HG02623 (cell line): Measurements from ENCODE around the gene KTN1.
A peak's percentile ranks its signal among the peaks of the same experiment; 100 is the strongest.

Experiments
- ATAC-seq: cut with Tn5 transposase; IDR thresholded peaks from one replicate; pipeline ENCODE4 v1.9.1; 2021; ENCODE audit warnings: moderate library complexity; ENCODE audit not compliant: unreplicated experiment

KTN1 gene

GRCh38 chr14:55671641-55672040 is 91.6 kb downstream of the KTN1 start:
- ATAC-seq, result no peak

- ATAC-seq, result no peak
These were observed 93.0 kb downstream of the KTN1 start for GRCh38 chr14:55673048-55673447.

- ATAC-seq, result no peak
These were observed 101.1 kb downstream of the KTN1 start for GRCh38 chr14:55681096-55681495.

DNA sequence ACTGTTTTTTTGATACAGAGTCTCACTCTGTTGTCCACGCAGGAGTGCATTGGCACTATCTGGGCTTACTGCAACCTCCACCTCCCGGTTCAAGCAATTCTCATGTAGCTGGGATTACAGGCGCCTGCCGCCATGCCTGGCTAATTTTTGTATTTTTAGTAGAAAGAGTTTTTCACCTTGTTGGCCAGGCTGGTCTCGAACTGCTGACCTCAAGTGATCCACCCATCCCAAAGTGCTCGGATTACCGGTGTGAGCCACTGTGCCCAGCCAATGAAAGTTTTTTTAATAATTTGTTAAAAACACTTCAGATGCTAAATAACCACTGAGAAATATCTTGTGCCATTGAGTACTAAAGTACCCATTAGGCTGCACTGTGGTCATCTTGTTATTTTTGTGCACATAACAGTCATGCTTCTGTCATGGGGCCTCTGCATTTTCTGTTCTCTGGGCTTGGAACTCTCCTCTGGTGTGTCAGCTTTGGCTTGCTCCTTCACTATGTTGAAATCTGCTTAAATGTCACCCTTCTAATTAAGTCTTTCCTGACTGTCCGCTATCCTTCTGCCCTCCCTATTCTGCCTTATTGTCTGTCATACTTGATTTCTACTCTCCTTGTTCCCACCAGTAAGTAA is 105.1 kb downstream of the KTN1 start:
- ATAC-seq, result no peak

- no peak for ATAC-seq
These were observed 106.7 kb downstream of the KTN1 start for GRCh38 chr14:55686713-55687112.

DNA sequence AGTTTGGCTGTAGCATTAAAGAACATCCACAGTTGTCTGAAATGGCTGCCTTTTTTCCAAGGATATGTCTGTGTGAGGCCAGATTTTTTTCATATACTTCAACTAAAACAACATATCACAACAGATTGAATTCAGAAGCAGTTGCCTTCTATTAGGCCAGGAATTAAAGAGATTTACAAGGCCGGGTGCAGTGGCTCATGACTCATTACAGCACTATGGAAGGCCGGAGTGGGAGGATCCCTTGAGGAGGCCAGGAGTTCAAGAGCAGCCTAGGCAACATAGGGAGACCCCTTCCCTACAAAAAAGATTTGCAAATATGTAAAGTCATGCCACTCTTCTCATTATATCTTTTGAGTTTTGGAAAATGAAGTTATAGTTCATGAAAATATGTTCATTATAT is 108.6 kb downstream of the KTN1 start:
- ATAC-seq, result no peak

GRCh38 chr14:55689981-55690871 is 110.2 kb downstream of the KTN1 start:
- ATAC-seq, result no peak

GRCh38 chr14:55691659-55692058 is 111.7 kb downstream of the KTN1 start:
- ATAC-seq, result peak; percentile 44

GRCh38 chr14:55693904-55694303 is 113.9 kb downstream of the KTN1 start:
- ATAC-seq, result no peak

DNA sequence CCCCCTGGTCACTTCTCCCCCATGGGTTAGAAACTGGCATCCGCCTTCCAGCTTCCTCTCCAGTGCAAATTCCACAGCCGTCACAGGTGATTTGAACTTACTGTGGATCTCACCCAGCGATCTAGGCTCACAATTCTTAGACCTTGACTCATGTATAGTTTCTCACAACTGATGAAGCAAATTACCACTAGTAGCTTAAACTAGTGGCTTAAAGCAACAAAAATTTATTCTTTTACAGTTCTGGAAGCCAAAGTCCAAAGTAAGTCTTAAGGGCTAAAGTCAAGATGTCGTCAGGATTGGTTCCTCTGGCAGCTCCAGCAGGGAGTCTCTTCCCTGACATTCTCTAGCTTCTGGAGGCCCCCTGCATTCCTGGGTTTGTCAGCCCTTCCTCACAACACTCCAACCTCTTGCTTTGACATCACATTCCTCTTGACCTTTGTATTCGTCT is 117.4 kb downstream of the KTN1 start:
- ATAC-seq, result no peak

DNA sequence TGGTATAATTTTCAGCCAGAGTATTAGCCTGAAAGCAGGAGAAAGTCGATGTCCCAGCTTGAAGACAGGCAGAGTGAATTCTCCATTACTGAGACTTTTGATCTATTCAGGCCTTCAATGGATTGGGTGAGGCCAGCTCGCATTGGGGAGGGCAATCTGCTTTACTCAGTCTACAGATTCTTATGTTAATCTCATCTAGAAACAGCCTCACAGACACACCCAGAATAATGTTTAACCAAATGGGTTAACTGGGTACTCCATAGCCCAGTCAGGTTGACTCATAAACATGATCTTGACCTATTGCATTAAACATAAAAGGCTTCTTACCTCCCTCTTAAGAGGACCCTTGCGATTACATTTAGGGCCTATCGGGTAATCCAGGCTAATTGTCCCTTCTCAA is 118.0 kb downstream of the KTN1 start:
- no peak for ATAC-seq

DNA sequence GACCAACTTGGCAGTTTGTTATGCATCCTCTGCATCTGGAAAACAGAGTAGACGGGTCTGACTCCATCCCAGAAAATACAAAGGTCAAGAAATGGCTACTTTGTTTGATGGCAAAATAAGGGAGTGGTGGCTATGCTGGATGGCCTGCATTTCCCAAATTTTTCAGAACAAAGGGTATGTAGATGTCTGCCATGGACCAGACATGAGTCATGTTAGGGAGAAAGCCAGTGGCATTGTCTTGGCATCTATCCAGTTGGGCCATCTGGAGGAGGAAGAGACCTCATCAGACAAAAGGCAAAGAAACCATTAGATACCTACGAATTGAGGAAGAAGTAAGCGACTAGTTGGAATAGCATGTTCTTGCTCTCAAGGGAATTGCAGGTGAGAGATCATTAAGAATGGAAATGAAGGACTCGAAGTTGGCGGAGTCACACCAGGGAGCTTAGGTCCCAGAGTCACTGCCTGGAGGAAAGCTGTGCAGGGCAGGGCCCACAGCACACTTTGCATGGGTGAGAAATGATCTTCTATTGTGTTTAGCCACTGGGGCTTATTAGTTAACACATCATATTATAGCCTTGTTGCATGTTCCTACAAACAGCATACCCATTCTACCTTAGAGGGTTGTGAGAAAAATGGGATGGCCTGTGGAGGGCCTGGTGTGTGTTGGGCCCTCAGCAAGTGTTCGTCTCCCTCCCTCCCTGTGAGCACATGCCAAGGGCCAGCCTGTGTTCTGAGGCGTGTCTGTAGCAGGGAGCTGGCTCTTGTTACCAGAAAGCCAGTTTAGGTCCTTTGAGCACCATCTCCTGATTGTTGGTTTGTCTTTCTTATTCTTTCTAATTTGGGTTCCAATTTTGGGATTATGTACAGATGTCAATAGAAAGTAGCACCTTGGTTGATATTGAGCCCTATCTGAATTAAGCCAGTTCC is 119.4 kb downstream of the KTN1 start:
- no peak for ATAC-seq

- peak; percentile 97 for ATAC-seq
These were observed 121.6 kb downstream of the KTN1 start for GRCh38 chr14:55701638-55702037.

DNA sequence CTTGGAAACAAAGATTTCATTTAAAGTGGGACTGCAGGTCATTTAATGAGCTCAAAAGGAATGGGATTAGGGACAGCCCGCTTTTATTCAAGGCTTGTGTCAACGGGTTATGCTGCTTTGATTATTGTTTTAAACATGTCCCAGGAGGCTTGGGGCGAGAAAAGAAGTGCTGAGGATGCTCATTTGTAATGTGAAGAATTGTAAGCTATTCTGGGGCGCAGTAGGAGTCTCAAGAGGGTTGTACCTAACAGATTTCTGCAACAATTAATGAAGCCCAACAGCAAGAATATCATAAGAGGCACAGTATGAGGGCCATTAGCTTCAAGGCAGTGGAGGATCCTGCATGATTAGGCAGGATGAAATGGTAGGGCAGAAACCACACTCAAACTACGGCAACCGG is 122.5 kb downstream of the KTN1 start:
- no peak for ATAC-seq

DNA sequence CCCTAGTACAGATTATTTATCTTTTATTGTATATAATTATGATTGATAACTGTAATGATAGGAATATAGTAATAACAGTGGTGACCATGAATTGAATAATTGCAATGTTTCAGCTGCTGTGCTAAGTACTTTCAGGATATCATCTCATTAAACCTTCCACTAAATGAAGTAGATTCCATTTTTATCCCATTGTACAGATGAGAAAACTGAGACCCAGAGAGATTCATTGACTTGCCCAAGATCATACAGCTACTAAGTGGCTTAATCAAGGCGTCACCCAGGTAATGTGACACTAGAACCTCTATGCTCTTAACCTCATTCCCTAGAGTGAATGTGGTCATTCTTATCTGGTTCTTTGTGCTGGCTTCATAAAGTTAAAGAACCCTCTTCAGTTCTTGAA is 124.6 kb downstream of the KTN1 start:
- ATAC-seq, result no peak

DNA sequence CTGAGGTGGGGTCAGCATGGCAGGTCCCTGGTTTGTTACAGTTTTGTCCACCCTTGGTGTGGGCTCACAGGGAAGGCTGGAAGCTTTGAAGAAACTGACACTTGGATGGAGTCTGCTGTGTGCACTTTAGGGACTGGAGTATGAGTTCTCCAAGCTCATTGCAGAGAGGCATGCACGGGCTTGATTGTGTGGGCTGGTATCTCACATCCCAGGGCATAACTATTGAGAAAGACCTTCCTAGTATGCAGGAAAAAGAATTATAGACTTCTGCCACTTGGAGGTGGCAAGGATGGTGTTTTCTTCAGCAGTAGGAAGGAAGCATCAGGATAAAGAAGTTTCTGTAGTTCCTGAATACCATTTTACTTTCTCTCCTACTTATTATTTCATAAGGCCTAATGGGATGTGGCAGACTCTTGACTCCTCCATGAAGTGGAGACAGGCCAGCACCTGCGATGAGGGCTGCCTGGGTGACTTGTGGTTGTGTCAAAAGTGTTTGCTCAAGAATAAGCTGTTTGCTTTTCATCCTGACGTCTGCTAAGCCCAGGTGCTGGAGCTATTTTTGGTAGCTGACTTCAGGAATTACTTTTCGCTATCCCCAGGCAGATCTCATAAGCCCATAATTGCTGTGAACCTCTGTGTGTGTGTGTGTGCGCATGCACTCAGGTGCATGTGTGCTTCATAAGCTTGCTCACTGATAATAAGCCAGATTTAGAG is 125.8 kb downstream of the KTN1 start:
- no peak for ATAC-seq

DNA sequence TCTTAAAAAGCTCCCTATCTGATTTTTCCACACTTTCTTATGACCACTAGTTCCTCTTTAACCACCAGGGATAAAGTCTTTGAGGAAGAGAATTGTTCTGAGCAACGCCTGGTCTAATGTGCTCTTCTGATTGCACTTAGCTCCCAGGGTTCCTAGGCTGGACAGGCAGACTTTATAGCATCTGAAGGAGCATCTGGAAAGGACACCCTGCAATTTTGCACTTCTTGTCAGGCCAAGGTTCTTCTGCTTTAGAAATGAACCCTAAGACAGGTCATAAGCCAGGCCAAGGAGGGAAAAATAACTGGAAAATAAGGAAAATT is 126.3 kb downstream of the KTN1 start:
- no peak for ATAC-seq

- ATAC-seq, result no peak
These were observed 126.9 kb downstream of the KTN1 start for GRCh38 chr14:55706893-55707292.

- no peak for ATAC-seq
These were observed 127.4 kb downstream of the KTN1 start for GRCh38 chr14:55707365-55707804.

DNA sequence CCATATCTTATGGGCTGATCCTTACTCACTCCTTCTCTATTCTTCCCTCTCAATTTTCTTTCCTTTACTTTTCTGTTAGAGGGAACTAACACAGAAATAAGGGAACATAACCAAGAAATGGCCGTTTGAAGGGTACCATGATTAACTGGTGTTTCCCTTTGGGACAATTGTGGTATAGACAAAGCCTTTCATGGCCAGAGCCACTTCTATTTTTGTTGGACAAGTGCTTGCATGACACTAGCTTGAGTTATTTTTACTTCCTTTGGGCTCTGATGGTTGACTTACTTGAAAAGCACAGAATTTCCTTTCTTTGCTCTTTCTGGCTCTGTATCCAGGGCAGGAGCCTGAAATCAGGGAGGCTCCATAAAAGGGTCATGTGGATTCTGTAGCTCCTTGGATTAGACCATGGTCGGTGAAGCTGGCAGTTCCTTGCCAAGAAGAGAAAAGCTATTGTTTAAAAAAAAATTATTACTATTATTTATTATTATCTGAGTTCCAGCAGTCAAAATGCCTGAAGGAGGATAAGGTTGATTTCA is 130.6 kb downstream of the KTN1 start:
- no peak for ATAC-seq
